Lung microvascular endothelial cell (primary cell): ENCODE data around the gene ZDHHC14. TPM values are rescaled to one million over a fixed set of nuclear protein-coding genes. Genes with fewer than 3 reads are reported as not detected.
"Not testable (repeated sequence)": the region's sequence is repeated elsewhere in the genome, so short reads cannot be mapped to it uniquely, and the experiment has no call there.

Experiments
- DNase-seq, 2 donors: peaks; one replicate each; pipeline versions ENCODE4 v3.0.0 to v3.0.0-alpha.2; 2010; ENCODE audit warnings: low read depth in 2 of 2
- total RNA-seq: library from RNA; depleted of rRNA; stranded (reverse); fragments of >200 nt; gene quantifications from 2 replicates; pipeline ENCODE4 v1.2.1, GENCODE V29; 2014

The ZDHHC14 gene
- total RNA-seq, 1 donor from 2014 or later: 56.0 TPM

GRCh38 chr6:157464653-157465535 lies 83.9 kb downstream of the ZDHHC14 start:
- peak in 1 of 2 donors; percentile 33 for DNase-seq

GRCh38 chr6:157466342-157466648 lies 85.3 kb downstream of the ZDHHC14 start:
- no peak for DNase-seq

GRCh38 chr6:157467339-157467738 lies 86.3 kb downstream of the ZDHHC14 start:
- DNase-seq: not testable (repeated sequence)

- no peak for DNase-seq
Observed at GRCh38 chr6:157468054-157468453, 87.1 kb downstream of the ZDHHC14 start.

- DNase-seq: no peak
Observed at GRCh38 chr6:157468574-157468973, 87.6 kb downstream of the ZDHHC14 start.

- no peak for DNase-seq
Observed at GRCh38 chr6:157469378-157469777, 88.4 kb downstream of the ZDHHC14 start.

- DNase-seq: no peak
Observed at GRCh38 chr6:157471077-157471686, 90.2 kb downstream of the ZDHHC14 start.

GRCh38 chr6:157471895-157472686 lies 91.1 kb downstream of the ZDHHC14 start:
- no peak for DNase-seq

- DNase-seq: no peak
Observed at GRCh38 chr6:157476797-157477196, 95.8 kb downstream of the ZDHHC14 start.

GRCh38 chr6:157478926-157479325 lies 97.9 kb downstream of the ZDHHC14 start:
- no peak for DNase-seq

GRCh38 chr6:157479464-157480303 lies 98.7 kb downstream of the ZDHHC14 start:
- DNase-seq: no peak

GRCh38 chr6:157481189-157481864 lies 100.3 kb downstream of the ZDHHC14 start:
- no peak for DNase-seq

- no peak for DNase-seq
Observed at GRCh38 chr6:157481865-157482249, 100.9 kb downstream of the ZDHHC14 start.

GRCh38 chr6:157483770-157484169 lies 102.8 kb downstream of the ZDHHC14 start:
- DNase-seq: no peak

GRCh38 chr6:157484181-157484580 lies 103.2 kb downstream of the ZDHHC14 start:
- DNase-seq: no peak

- no peak for DNase-seq
Observed at GRCh38 chr6:157486572-157486971, 105.6 kb downstream of the ZDHHC14 start.

GRCh38 chr6:157487110-157487773 lies 106.3 kb downstream of the ZDHHC14 start:
- DNase-seq: no peak

GRCh38 chr6:157488058-157488457 lies 107.1 kb downstream of the ZDHHC14 start:
- no peak for DNase-seq

GRCh38 chr6:157488716-157489118 lies 107.7 kb downstream of the ZDHHC14 start:
- no peak for DNase-seq

GRCh38 chr6:157490611-157491269 lies 109.8 kb downstream of the ZDHHC14 start:
- no peak for DNase-seq
